Astrocyte (in vitro differentiated cells and primary cell): ENCODE results near the gene PDZK1. TPM values are rescaled to one million over a fixed set of nuclear protein-coding genes. Genes with fewer than 3 reads are reported as not detected.

ENCODE experiments used
- DNase-seq: peaks from one replicate; pipeline ENCODE4 v3.0.0-alpha.2; 2010; ENCODE audit warnings: low read depth
- FAIRE-seq: peaks from 2 replicates; lab custom pipeline; 2011; peaks lifted over from hg19 to GRCh38; lab: Jason Lieb, UNC
- H2AFZ ChIP-seq: 2 replicates; pipeline ENCODE4 v1.6.0; 2012; ENCODE audit warnings: low read depth, low read length, inconsistent platforms
- H3K27ac ChIP-seq: 2 replicates; pipeline ENCODE4 v1.5.1; 2011; ENCODE audit warnings: low read depth, low read length, inconsistent platforms
- H3K27me3 ChIP-seq: 2 replicates; pipeline ENCODE4 v1.6.0; 2011; ENCODE audit warnings: low read length, inconsistent platforms; ENCODE audit not compliant: insufficient read depth
- H3K36me3 ChIP-seq: 2 replicates; pipeline ENCODE4 v1.5.1; 2011; ENCODE audit warnings: low read length, inconsistent platforms; ENCODE audit not compliant: insufficient read depth
- H3K4me1 ChIP-seq: 2 replicates; pipeline ENCODE4 v1.5.1; 2011; ENCODE audit warnings: low read length, inconsistent platforms; ENCODE audit not compliant: insufficient read depth
- H3K4me2 ChIP-seq: 2 replicates; pipeline ENCODE4 v1.6.0; 2012; ENCODE audit warnings: low read length, inconsistent platforms
- H3K4me3 ChIP-seq: 2 replicates; pipeline ENCODE4 v1.5.1; 2011; ENCODE audit warnings: low read depth, mild to moderate bottlenecking, low read length, inconsistent platforms; ENCODE audit not compliant: insufficient read depth
- H3K79me2 ChIP-seq: 2 replicates; pipeline ENCODE4 v1.6.0; 2012; ENCODE audit warnings: mild to moderate bottlenecking, low read length, inconsistent platforms; ENCODE audit not compliant: insufficient read depth
- H3K9ac ChIP-seq: 2 replicates; pipeline ENCODE4 v1.6.0; 2012; ENCODE audit warnings: mild to moderate bottlenecking, low read length, inconsistent platforms
- H3K9me3 ChIP-seq: 2 replicates; pipeline ENCODE4 v1.5.1; 2012; ENCODE audit warnings: low read depth, mild to moderate bottlenecking, low read length, inconsistent platforms; ENCODE audit not compliant: insufficient read depth
- H4K20me1 ChIP-seq: 2 replicates; pipeline ENCODE4 v1.6.0; 2012; ENCODE audit warnings: low read length, inconsistent platforms; ENCODE audit not compliant: insufficient read depth
- H3K27ac Mint-ChIP-seq: one replicate; pipeline ENCODE4 v1.8.0; 2021; ENCODE audit warnings: mild to moderate bottlenecking, mixed read lengths; ENCODE audit not compliant: unreplicated experiment
- H3K27me3 Mint-ChIP-seq: one replicate; pipeline ENCODE4 v1.8.0; 2021; ENCODE audit warnings: low read depth, mixed read lengths; ENCODE audit not compliant: unreplicated experiment
- H3K36me3 Mint-ChIP-seq: one replicate; pipeline ENCODE4 v1.8.0; 2021; ENCODE audit warnings: low read depth, mixed read lengths; ENCODE audit not compliant: unreplicated experiment
- H3K4me1 Mint-ChIP-seq: one replicate; pipeline ENCODE4 v1.8.0; 2021; ENCODE audit warnings: low read depth, mixed read lengths; ENCODE audit not compliant: unreplicated experiment
- H3K4me3 Mint-ChIP-seq: one replicate; pipeline ENCODE4 v1.8.0; 2021; ENCODE audit warnings: mild to moderate bottlenecking, moderate library complexity, mixed read lengths; ENCODE audit not compliant: unreplicated experiment
- H3K9me3 Mint-ChIP-seq: one replicate; pipeline ENCODE4 v1.8.0; 2021; ENCODE audit warnings: mild to moderate bottlenecking, mixed read lengths; ENCODE audit not compliant: unreplicated experiment
- CTCF ChIP-seq: IDR thresholded peaks from 2 replicates; pipeline ENCODE4 v1.5.1; 2011; ENCODE audit warnings: low read depth, mild to moderate bottlenecking, inconsistent platforms, low read length, moderate library complexity; ENCODE audit not compliant: insufficient read depth
- EZH2 ChIP-seq: IDR thresholded peaks from 2 replicates; pipeline ENCODE4 v1.6.1; 2012; ENCODE audit warnings: mild to moderate bottlenecking, low read length, inconsistent platforms; ENCODE audit not compliant: insufficient read depth
- total RNA-seq: library from RNA; stranded (reverse); gene quantifications from 2 replicates; pipeline ENCODE4 v1.2.1, GENCODE V29; 2021

PDZK1 gene
- total RNA-seq, 1 donor from 2014 or later, result 0.68 TPM

GRCh38 chr1:145711213-145711651 lies 4.1 kb upstream of the PDZK1 start:
- no peaks in the 10 kb centered on the region for H4K20me1 ChIP-seq
- H3K9me3 ChIP-seq, result no peaks in the 10 kb centered on the region
- Mint-ChIP-seq H3K36me3 (no peaks in the 10 kb centered on the region), H3K4me3 (no peak overlapping the region), H3K4me1 (peaks cover 16% of the 10 kb centered on the region), H3K27me3 (peaks cover 4% of the 10 kb centered on the region), H3K9me3 (no peaks in the 10 kb centered on the region), H3K27ac (no peak overlapping the region)
- H3K4me3 ChIP-seq, result no peak overlapping the region
- DNase-seq (no peak), FAIRE-seq (no peak)
- no peak for TF ChIP-seq EZH2
- TF ChIP-seq CTCF, result no peak
- no peak overlapping the region for H3K4me2 ChIP-seq
- H3K9ac ChIP-seq, result no peak overlapping the region
- H3K4me1 ChIP-seq, result peaks cover 8% of the 10 kb centered on the region
- no peaks in the 10 kb centered on the region for H3K36me3 ChIP-seq
- H3K27me3 ChIP-seq, result no peaks in the 10 kb centered on the region
- H3K27ac ChIP-seq, result no peak overlapping the region
- H3K79me2 ChIP-seq, result no peaks in the 10 kb centered on the region
- H2AFZ ChIP-seq, result no peak overlapping the region

GRCh38 chr1:145710291-145711027 lies 3.3 kb upstream of the PDZK1 start:
- Histone ChIP-seq H3K27ac (no peak overlapping the region), H2AFZ (no peak overlapping the region), H3K79me2 (no peaks in the 10 kb centered on the region), H3K9me3 (no peaks in the 10 kb centered on the region), H3K4me3 (no peak overlapping the region), H3K4me2 (no peak overlapping the region), H3K9ac (no peak overlapping the region), H3K36me3 (no peaks in the 10 kb centered on the region), H3K27me3 (no peaks in the 10 kb centered on the region), H3K4me1 (peaks cover 8% of the 10 kb centered on the region), H4K20me1 (no peaks in the 10 kb centered on the region)
- DNase-seq, result no peak
- no peak overlapping the region for H3K4me3 Mint-ChIP-seq
- H3K36me3 Mint-ChIP-seq, result no peaks in the 10 kb centered on the region
- peaks cover 19% of the 10 kb centered on the region for H3K4me1 Mint-ChIP-seq
- H3K9me3 Mint-ChIP-seq, result no peaks in the 10 kb centered on the region
- no peak overlapping the region for H3K27ac Mint-ChIP-seq
- H3K27me3 Mint-ChIP-seq, result peaks cover 4% of the 10 kb centered on the region
- TF ChIP-seq EZH2 (no peak), CTCF (no peak)
- no peak for FAIRE-seq

- Mint-ChIP-seq H3K27me3 (peaks cover 2% of the 10 kb centered on the region), H3K4me3 (no peak overlapping the region), H3K27ac (peak overlapping the region; percentile 73), H3K4me1 (peaks cover 19% of the 10 kb centered on the region), H3K9me3 (no peaks in the 10 kb centered on the region), H3K36me3 (no peaks in the 10 kb centered on the region)
- Histone ChIP-seq H3K9ac (no peak overlapping the region), H3K27me3 (no peaks in the 10 kb centered on the region), H3K4me2 (no peak overlapping the region), H4K20me1 (no peaks in the 10 kb centered on the region), H3K27ac (no peak overlapping the region), H2AFZ (no peak overlapping the region), H3K9me3 (no peaks in the 10 kb centered on the region), H3K4me1 (peaks cover 8% of the 10 kb centered on the region), H3K36me3 (no peaks in the 10 kb centered on the region), H3K4me3 (no peak overlapping the region), H3K79me2 (no peaks in the 10 kb centered on the region)
- TF ChIP-seq EZH2, result no peak
- FAIRE-seq, result no peak
- peak; percentile 50 for DNase-seq
Measured at GRCh38 chr1:145708063-145708462, 895 bp upstream of the PDZK1 start.
